GM18870 (cell line): ENCODE data around the gene VAV3.
"Not testable (repeated sequence)": the region's sequence is repeated elsewhere in the genome, so short reads cannot be mapped to it uniquely, and the experiment has no call there.

ENCODE experiments used
- ATAC-seq: cut with Tn5 transposase; IDR thresholded peaks from one replicate; pipeline ENCODE4 v1.9.1; 2021; ENCODE audit warnings: moderate library complexity; ENCODE audit not compliant: unreplicated experiment

VAV3 gene

GRCh38 chr1:107762751-107763390 is 202.1 kb downstream of the VAV3 start:
- no peak for ATAC-seq

DNA sequence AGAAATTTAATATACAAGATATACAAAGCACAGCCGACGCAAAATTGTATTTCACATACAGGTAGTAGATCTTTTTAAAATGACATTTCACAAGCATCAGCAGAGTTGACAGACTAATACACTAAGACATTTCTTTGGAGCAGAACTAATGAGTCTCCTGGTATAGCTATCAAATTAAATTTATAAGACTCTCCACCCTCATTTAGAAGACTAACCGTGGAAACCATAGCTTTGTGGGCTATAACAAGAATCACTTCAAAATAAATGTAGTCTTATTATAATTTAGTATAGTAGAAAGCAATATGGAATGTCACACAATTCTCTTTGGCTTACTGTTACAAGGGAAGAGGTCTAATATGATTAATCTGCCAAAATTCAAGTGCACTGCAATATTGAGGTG is 204.9 kb downstream of the VAV3 start:
- ATAC-seq: no peak

DNA sequence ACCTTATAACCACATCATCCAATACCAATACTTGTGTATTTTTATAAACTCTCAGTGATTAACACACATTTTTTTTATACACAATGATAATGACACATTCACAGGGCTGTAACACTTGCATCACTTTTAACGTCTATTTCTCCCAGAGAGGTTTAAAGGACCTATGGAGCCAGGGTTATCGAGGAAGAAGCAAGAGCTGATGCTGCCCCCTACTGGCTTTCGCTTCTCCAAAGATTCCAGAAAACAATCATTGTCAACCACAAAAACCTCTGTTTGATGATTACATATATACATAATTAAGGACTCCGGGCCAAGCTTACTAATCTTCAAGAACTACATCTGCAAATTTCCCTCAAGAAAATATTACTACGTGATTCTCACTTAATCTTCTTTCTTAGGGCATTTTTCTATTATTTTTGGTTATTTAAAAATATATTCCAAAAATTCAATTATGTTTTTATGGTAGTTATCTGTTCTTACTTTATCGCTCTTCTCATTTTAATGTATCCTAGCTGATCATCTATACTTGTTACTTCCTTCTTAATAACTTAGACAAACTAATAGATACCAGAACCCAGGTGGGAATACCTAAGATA is 214.5 kb downstream of the VAV3 start:
- ATAC-seq: no peak

DNA sequence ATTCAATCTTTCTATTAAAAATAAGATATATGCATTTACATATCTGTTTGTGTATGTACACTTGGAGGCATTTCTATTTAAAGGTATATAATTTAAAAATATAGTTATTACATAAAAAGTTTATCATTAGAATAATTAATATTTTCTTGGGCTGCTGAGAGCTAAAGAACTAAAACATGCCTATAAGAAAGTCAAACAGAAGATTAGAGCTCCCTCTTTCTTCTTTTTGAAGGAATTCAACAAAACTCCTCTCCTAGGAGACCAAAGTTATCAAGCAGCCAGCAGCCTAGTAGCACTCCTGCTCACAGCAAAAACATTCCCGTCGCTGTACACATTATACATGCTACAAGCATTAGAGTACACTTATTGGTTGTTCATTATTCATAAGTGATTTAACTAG is 216.4 kb downstream of the VAV3 start:
- ATAC-seq: no peak

DNA sequence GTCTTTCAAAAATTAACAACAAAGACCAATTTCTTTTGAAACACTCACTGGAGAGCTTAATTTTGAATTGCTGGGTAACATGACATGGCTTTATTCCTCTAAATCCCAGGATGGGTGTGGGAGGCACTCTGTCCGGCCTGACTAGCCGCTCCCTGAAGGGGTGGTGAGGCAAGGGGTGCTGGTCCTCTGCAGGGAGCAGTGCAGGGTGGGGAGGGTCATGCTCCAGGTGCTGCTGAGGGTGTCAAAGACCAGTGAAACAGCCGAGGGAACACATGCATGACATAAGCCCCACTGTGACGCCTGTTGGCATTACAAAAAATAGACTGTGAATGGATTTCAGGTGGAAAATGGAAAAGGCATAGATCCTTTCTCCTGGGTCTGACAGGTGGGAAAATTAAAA is 223.7 kb downstream of the VAV3 start:
- no peak for ATAC-seq

DNA sequence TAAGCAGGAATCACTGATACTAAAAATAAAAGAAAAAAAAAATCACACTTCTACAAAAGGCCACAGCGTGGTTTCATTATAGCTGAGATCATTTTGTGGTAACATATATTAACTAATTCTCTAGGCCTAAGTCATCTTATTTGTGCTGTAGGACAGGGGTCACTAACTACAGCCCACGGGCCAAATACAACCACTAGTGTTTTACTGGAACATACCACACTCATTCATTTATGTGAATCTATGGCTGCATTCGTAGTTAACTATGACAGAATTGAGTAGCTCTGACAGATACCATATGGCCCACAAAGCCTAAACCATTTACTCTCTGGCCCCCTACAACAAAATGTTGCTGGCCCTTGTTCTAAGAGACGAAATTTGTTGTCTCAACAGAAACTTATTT is 224.4 kb downstream of the VAV3 start:
- ATAC-seq: no peak

GRCh38 chr1:107739651-107740050 is 225.3 kb downstream of the VAV3 start:
- ATAC-seq: no peak

DNA sequence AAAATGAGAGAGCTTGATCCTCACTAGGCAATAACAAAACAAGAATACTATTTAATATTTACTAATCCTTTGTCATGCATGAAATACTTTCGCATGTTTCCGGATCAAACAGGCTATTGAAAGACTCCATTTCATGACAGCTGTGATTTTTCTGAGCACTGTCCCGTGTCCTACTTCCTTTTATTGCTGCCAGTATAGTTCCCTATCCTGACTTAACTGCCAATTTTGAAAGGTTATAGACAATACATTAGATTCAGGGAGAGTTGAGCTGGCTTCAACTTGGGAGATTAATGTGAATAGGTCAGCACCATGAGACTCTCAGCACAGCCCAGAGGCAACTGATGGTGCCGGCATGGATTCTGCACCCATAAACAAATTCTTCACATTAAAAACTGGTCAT is 225.8 kb downstream of the VAV3 start:
- no peak for ATAC-seq

GRCh38 chr1:107733401-107733800 is 231.6 kb downstream of the VAV3 start:
- not testable (repeated sequence) for ATAC-seq

GRCh38 chr1:107727866-107728265 is 237.1 kb downstream of the VAV3 start:
- no peak for ATAC-seq

DNA sequence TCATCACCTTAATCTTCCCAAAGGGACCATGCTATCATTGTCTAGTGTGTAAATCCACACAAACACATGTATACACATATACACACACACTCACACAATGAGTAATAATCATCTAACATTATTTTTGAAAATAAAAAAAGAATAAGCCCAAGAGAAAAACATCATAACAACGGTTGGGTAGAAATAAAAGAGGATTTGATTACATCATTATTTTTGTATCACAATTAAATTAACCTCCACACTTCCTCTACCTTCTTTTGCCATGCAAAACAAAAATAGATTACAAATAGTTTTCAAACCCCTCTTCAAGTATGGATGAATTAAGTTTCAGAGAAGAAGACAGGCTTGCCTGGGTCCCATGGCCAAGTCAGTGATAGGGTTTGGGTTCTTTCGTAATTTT is 238.1 kb downstream of the VAV3 start:
- no peak for ATAC-seq

GRCh38 chr1:107724648-107725047 is 240.3 kb downstream of the VAV3 start:
- ATAC-seq: no peak

GRCh38 chr1:107720210-107720609 is 244.8 kb downstream of the VAV3 start:
- ATAC-seq: not testable (repeated sequence)

GRCh38 chr1:107710005-107710404 is 255.0 kb downstream of the VAV3 start:
- no peak for ATAC-seq

DNA sequence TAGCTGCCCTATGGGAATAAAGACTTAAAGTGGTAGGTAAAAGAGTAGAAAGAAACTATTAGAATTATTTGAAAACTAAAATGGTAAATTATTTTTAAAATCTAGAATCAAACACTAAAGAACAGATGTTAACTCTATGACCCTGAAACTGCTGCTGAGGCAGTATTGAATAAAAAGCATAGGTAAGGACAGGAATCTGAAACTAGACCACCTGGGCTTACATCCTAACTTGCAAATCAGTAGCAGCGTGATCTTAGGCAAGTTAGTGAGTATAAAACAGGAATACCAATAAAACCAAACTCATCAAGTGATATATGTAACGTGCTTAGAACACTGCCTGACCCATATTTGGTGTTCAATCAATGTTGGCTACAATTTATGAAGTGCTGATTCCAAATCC is 257.9 kb downstream of the VAV3 start:
- ATAC-seq: no peak

DNA sequence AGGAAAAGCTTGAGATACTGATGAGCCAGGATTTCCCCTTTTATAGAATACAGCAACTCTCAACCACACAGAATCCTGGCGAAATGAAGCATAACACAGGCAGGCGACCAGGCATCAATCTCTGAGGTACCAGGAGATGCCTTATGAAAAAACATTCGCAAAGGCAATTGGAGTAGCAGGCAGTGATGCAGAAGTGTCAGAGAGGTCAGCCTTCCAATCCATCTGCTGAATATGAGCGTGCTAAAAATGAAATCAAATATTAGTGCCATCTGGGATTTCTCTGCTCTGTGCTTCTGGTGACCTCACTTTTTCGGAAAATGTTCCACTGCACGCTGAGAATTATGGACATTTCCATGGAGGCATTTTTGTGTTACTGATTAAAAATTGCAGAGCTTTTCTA is 258.8 kb downstream of the VAV3 start:
- ATAC-seq: no peak

DNA sequence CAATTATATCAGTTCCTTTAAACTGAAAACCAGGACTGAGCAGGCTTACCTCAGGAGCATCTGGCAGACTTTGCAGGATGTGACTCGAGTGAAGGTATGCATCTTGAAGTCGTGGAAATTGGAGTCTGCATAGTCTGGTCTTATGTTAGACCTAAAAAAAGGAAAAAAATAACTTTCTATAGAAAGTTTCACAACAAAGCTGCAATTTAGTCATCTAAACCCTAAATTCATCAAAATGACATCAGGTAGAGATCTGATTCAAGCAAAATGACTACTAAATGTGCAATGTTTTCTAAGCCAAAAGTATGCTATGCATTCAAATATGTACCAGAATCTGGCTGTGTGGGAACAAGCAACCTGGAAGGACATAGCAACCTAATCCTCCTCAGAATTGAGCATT is 260.1 kb downstream of the VAV3 start:
- no peak for ATAC-seq

GRCh38 chr1:107702946-107703571 is 261.9 kb downstream of the VAV3 start:
- no peak for ATAC-seq

GRCh38 chr1:107700651-107701050 is 264.3 kb downstream of the VAV3 start:
- ATAC-seq: not testable (repeated sequence)

- ATAC-seq: no peak
Observed at GRCh38 chr1:107698161-107698560, 266.8 kb downstream of the VAV3 start.

DNA sequence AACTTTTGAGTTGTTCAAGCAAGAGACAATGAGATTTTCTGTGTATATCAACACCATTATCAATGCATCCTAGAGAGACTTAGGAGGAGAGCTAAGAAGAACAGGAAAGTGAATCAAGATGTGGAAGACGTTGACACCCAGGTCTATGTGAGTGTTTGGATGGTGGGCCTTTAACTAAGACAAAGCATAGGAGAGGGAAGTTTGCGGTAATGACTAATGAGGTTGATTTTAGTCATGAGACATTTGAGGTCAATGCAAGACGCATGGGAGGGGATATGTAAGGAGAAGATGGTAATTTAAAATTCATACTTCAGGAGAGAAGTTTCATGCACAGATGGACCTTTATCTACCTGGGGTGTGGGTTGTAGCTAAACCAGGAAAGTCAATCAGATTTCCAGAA is 269.6 kb downstream of the VAV3 start:
- no peak for ATAC-seq

DNA sequence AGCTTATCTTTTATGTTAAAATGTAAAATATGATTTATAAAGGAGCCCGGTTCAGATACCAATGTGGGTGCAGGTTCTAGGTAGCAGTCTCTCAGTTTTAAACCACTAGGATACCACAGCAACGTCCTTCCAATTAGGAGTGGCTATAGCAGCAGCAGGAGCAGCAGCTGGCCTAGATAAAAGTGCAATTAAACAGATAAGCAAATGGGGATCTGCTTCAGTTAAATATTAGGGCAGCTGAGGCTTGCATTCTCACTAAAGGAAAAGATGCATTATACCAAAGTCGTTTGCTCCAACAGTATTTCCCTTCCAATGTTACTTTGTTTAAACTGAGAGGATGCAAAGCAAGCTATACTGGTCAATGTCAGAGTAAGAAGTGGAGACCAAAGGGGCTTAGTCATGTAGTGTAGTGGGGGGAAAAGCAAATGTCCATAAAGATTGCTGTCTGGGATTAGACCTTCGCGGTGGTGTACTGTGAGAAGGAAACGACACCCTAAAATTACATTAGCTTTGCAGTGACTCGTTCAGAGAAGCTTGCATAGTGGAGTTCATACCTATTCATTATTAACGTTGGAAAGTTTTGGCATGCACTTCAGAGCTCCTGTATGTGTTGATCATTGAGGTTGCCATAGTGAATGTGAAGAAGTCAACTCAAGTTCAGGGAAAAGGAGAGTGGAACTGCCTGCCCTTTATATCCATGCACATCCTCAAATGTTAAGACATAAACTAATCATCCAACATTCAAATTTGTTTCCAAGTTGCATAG is 272.2 kb downstream of the VAV3 start:
- ATAC-seq: no peak
